ENCODE measurements around the gene FBN2. TPM values are rescaled to one million over a fixed set of nuclear protein-coding genes. Genes with fewer than 3 reads are reported as not detected.

FBN2 gene
- total RNA-seq, 1 donor from 2014 or later: 6.6 TPM

DNA sequence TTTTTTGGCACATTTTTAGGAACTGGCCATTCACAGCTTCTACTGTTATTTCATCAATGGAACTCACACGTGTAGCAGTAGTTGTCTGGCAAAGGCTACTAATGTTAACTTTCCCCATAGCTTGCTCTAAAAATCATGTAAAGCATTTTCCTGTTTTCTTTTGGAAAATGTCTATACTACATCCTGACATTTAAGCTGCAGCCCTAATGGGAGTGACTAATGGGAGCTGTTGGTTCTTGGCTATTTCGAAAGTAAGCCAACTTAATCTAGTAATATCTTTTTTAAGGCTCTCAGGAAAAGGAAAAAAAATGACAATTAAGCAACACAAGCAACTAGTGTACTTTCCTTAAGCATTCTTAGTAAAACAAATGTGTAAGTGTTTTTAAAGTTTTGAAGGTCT is 285.3 kb downstream of the FBN2 start:
- Mint-ChIP-seq H3K4me1 (ENCODE audit: low read depth) (no peaks in the 10 kb centered on the region), H3K4me3 (ENCODE audit: low read depth) (no peak overlapping the region), H3K27ac (no peak overlapping the region), H3K9me3 (ENCODE audit: low read depth) (peaks cover 8% of the 10 kb centered on the region), H3K36me3 (ENCODE audit: insufficient read depth) (no peaks in the 10 kb centered on the region), H3K27me3 (no peaks in the 10 kb centered on the region)
- DNase-seq (ENCODE audit: low spot score, unreplicated experiment): no peak
- TF ChIP-seq, protein P1, sequence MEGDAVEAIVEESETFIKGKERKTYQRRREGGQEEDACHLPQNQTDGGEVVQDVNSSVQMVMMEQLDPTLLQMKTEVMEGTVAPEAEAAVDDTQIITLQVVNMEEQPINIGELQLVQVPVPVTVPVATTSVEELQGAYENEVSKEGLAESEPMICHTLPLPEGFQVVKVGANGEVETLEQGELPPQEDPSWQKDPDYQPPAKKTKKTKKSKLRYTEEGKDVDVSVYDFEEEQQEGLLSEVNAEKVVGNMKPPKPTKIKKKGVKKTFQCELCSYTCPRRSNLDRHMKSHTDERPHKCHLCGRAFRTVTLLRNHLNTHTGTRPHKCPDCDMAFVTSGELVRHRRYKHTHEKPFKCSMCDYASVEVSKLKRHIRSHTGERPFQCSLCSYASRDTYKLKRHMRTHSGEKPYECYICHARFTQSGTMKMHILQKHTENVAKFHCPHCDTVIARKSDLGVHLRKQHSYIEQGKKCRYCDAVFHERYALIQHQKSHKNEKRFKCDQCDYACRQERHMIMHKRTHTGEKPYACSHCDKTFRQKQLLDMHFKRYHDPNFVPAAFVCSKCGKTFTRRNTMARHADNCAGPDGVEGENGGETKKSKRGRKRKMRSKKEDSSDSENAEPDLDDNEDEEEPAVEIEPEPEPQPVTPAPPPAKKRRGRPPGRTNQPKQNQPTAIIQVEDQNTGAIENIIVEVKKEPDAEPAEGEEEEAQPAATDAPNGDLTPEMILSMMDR (IDR thresholded peaks at IDR 0.05; ENCODE audit: unreplicated experiment): no peak

DNA sequence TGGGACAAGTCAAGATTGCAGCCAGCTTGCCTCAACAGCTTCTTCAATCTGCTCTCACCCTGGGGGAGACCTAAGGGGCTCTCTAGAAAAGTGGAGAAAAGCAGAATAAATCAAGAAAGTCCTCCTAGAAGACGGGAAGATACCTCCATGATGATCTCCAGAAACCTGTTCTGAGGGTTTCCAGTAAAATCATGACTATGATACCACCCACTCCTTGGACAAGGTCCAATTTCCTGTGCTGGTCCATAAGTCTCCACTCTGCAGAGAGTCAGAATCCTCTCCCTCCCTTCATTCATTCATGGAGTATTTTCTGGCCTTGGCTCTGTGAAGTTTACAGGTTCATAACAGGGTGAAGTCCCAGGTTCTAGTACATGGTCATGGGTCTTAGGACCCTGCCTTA is 285.8 kb downstream of the FBN2 start:
- Mint-ChIP-seq H3K9me3 (ENCODE audit: low read depth) (peaks cover 8% of the 10 kb centered on the region), H3K36me3 (ENCODE audit: insufficient read depth) (no peaks in the 10 kb centered on the region), H3K27me3 (no peaks in the 10 kb centered on the region), H3K4me1 (ENCODE audit: low read depth) (no peaks in the 10 kb centered on the region), H3K27ac (no peak overlapping the region), H3K4me3 (ENCODE audit: low read depth) (no peak overlapping the region)
- TF ChIP-seq, protein P1 (IDR thresholded peaks at IDR 0.05; ENCODE audit: unreplicated experiment): no peak
- no peak for DNase-seq (ENCODE audit: low spot score, unreplicated experiment)

DNA sequence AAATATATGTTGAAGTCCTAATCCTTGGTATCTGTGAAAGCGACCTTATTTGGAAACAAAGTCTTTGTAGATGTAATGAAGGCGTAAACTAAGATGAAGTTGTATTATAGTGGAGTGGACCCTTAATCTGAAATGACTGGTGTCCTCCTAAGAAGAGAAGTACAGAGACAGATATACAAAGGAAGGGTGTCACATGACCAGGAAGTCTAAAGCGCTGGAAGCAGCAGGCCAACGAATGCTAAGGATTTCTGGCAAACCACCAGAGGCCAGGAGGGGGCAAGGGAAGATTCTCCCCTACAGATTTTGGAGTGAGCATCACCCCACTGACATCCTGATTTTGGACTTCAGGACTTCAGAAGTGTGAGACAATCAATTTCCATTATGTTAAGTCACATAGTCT is 292.1 kb downstream of the FBN2 start:
- no peak for DNase-seq (ENCODE audit: low spot score, unreplicated experiment)
- H3K27me3 Mint-ChIP-seq: no peaks in the 10 kb centered on the region
- H3K36me3 Mint-ChIP-seq (ENCODE audit: insufficient read depth): no peaks in the 10 kb centered on the region
- TF ChIP-seq, protein P1 (IDR thresholded peaks at IDR 0.05; ENCODE audit: unreplicated experiment): no peak
- H3K27ac Mint-ChIP-seq: no peak overlapping the region
- no peak overlapping the region for H3K4me3 Mint-ChIP-seq (ENCODE audit: low read depth)
- no peaks in the 10 kb centered on the region for H3K9me3 Mint-ChIP-seq (ENCODE audit: low read depth)
- no peaks in the 10 kb centered on the region for H3K4me1 Mint-ChIP-seq (ENCODE audit: low read depth)

DNA sequence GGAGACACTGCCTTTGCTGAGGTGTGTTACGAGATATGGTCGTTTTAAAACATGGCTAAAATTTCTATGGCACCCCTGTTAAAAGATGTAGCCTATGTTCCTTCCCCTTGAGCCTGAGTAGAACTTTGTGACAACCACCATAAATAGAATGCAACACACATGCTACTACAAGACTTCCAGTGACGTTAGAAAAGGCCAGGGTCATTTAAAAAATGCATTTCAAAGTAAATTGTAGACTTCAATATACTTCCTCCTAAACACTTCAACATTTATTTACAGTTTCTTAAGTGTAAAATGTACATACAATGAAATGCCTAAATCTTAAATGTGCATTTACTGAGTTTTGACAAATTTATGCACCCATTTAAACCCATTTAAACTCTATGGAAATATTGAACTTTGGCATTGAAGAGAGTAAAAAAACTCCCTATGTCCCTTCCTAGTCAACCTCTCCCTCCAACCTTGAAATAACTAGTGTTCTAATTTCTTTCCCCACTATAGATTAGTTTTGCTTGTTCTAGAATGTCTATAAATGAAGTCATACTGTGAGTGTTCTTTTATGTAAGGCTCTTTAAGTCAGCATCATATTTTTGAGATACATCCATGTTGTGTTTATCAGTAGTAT is 294.0 kb downstream of the FBN2 start:
- H3K27me3 Mint-ChIP-seq: no peaks in the 10 kb centered on the region
- H3K4me1 Mint-ChIP-seq (ENCODE audit: low read depth): no peaks in the 10 kb centered on the region
- H3K36me3 Mint-ChIP-seq (ENCODE audit: insufficient read depth): no peaks in the 10 kb centered on the region
- H3K27ac Mint-ChIP-seq: no peak overlapping the region
- H3K4me3 Mint-ChIP-seq (ENCODE audit: low read depth): no peak overlapping the region
- TF ChIP-seq, protein P1 (IDR thresholded peaks at IDR 0.05; ENCODE audit: unreplicated experiment): no peak
- H3K9me3 Mint-ChIP-seq (ENCODE audit: low read depth): no peaks in the 10 kb centered on the region
- DNase-seq (ENCODE audit: low spot score, unreplicated experiment): no peak

DNA sequence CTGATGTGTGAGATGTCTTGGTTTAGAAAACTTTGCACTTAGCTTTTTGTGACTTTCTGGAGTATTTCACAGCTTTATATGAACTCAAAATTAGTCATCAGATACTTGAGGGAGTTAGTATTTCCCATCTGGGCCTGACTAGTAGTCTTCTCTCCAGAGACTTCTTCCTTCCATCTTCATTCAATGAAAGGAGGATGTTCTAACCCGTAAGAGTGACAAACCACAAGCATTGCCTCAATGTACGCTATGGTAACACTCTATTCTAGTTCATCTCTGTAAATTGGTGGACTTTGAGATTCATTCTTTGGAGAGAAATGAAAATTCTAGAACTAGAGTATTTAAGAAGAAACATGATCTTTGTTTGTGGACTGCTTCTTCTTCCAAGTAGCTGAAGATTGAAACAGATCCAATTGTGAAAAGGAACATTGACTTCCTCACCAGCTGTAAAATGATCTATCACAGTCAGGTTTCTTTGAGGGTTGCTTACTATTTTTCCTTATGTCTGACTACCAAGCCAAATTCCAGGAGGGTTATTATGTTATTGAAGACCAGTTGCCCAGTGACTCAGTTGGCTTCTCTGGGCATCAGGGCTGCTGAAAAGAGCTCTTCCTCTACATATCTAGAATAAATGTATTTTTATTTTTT is 296.9 kb downstream of the FBN2 start:
- no peaks in the 10 kb centered on the region for H3K4me1 Mint-ChIP-seq (ENCODE audit: low read depth)
- H3K27ac Mint-ChIP-seq: no peak overlapping the region
- H3K4me3 Mint-ChIP-seq (ENCODE audit: low read depth): no peak overlapping the region
- H3K9me3 Mint-ChIP-seq (ENCODE audit: low read depth): no peaks in the 10 kb centered on the region
- H3K27me3 Mint-ChIP-seq: no peaks in the 10 kb centered on the region
- no peak for DNase-seq (ENCODE audit: low spot score, unreplicated experiment)
- H3K36me3 Mint-ChIP-seq (ENCODE audit: insufficient read depth): no peaks in the 10 kb centered on the region
- TF ChIP-seq, protein P1 (IDR thresholded peaks at IDR 0.05; ENCODE audit: unreplicated experiment): no peak
